Fibroblast of gingiva (primary cell): ENCODE results near the gene PLEKHG5.
A peak's percentile ranks its signal among the peaks of the same experiment; 100 is the strongest.

ENCODE experiments used
- DNase-seq: peaks from one replicate; pipeline ENCODE4 v3.0.0-alpha.2; 2011; ENCODE audit warnings: low read depth

Gene PLEKHG5

DNA sequence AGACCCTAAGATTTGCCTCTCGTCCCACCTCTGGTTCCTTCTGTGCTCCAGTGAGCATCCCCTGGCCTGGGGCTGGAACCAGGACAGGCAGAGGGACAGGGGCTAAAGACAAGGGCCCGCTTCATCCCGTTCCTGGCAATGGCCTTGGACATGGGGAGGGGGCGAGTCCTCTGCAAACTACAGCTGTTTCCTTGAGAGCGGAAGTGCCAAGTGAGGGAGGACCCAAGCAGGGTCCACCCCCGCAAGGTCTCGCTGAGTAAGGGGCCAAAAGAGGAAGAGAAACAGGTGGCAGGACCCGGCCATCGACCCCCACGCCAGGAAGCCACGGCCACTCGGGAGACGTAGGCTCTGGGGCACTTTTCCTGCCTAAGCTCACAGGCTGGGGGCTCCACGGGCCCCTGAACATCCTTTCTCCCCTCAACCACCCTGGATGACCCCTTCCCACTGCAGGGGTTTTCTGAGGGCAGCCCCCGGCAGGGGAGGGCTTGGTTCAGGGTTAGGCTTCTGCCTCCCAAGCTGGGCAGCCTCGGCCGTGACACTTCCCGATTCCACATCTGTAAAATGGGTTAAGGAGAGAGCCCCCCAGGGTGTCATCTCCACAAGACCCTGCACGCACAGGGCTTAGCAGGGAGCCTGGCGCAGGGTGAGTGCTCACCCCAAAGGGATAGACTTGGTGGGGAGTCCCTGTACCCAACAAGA lies 17.9 kb upstream of the PLEKHG5 start:
- DNase-seq, result no peak

DNA sequence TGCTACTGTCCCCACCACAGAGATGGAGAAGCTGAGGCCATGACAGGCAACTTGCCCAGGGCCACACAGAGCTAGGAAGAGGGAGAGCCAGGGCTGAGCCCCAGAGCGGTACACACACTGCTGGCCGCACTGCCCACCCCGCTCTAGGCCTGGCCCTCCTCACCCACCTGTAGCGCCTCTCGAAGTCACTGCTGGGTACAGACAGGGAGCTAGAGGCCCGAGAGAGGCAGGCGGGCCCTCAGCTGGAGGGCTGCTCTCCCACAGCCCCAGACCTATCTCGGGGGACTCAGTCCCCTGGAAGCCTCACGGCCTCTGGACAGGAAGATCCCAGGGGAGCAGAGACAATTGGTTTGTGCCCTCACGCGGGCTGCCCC lies 17.3 kb upstream of the PLEKHG5 start:
- no peak for DNase-seq

DNA sequence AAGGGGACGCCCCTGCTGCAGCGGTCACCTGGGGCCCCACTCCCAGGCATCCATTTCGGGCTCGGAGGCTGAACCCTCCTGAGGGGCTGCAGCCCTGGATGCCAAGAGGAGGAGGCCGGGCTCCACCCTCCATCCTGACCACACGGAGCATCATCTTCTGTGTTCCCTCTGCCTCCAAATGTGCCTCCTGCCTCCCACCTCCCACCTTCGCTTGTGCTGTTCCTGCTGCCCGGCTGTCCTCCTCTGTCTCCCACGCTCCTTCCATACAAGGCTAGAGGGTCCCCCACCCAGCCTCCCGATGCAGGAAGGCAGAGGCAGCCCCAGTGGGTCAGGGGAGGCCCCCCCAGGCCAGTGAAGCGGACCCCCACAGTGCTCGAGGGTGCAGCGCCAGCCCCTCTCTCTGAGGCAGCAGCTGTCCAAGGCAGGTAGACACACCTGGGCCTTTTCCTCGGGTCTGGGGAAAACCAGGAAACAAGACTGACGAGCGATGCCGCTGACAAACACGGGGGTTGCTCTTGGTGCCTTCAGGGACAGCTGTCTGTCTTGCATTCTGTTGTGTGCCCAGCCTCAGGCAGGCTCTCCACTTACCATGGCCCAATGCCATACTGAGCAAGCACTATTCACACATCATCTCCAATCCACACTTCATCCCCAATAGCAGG lies 16.8 kb upstream of the PLEKHG5 start:
- no peak for DNase-seq

DNA sequence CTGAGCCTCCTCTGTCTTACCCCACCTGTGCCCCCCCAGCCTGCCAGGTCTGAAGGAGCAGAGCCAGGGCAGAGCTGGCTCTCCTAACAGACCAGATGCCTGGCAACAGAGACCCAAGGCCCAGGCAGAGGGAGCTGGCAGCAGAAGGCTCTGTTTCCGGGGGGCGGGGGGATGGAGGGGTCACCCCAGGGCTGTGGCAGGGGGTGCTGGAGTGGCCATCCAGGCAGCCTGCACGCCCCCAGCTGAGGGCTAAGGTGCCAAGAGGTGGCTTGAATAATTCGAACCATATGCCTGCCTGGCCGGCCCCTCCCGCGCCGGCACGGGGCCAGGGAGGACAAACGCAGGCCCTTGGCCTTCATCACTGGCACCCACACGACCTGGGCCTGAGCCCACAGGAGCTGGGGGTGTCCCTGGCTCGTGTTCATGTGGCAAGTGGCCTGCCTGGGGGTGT lies 16.0 kb upstream of the PLEKHG5 start:
- DNase-seq, result peak; percentile 27

DNA sequence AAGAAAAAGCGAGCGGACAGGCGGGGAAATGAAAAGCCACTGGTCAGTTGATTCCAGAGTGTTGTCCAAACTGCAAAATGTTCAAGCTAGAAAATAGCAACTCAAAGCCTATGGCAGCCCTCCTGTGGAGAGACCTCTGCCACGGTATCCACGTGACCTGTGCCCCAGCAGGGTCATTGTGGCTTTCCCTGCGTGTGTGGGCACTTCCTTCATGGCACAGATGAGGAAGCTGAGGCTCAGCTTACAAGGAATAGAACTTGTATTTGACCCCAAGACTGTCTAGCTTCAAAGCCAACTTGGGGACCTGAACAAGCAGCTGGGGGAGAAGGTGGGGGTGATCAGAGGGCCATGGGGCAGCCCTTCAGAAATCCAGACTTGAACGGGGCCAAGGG lies 15.6 kb upstream of the PLEKHG5 start:
- DNase-seq, result no peak

DNA sequence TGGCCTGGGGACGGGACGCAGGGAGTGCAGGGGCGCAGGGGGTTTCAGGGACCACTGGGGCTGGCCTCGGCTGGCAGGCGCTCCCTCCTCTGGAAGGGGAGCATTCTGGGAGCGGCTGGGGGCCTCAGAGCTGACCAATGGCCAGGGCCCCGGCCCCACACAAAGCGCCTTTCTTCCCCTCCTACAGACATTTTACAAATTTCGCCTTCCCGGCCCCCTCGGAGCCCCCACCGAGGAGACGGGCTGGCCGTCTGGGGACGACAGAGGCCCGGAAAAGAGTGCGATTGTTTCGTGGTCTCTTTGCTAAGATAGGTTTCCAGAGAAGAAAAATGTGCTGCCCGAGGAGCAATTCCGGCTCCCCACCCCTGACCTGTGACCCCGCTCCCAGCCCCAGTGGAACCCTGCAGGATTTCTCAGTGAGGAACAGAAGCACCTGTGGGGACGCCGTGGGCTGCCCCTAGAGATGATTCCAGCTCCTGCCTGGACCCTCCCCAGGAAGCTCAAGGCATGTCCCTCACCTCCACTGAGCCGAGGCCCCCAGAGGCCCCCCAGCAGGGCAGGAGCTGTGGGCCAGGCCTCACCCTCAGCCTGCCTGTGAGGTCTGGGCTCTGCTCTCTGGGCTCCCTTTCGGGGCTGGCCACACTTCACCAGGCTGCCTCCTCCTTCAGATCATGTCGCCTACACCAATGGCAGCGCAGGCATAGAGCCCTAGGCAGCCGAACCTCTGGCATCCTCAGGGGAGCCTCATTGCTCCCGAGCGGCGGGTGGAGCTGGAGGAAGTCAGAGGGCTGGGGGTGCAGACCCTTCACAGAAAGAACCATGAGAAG lies 15.0 kb upstream of the PLEKHG5 start:
- DNase-seq, result no peak

DNA sequence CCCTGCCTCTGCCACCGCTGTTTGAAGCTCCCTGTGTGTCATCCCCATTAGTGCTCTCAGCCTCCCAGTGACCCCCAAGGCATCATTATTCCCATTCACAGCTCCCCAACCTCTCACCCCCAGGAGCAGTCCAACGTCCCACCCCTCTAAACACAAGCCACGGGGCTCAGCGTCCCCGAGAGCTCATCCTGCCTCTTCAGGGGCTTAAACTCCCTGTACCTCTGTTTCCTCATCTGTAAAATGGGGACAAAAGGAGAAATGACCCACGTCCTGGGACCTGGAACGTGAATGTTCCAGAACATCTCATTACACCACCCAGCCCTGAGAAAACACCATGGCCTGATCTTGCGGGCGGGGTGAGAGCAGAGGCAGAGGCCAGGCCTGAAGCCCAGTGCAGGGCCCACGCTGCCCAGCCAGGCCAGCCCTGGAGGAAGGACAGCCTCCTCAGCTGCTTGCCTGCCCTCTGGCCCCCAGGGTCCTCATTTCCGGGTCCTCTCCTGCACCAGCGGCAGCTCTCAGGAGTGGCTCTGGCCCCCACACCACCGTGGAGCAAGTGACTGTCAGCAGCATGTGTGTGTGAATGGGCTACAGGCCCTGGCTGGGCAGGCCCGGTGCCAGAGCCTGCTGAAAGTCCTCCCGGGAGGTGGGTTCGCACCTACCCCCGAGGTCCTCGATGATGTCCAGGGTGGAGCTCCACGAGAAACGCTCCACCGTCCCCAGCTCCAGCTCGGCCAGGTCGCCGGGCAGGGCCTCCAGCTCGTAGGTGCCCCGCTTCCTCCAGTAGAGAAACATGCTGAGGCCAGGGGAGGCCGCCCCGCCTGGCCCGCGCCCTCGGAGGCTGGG lies 14.1 kb upstream of the PLEKHG5 start:
- DNase-seq, result no peak

DNA sequence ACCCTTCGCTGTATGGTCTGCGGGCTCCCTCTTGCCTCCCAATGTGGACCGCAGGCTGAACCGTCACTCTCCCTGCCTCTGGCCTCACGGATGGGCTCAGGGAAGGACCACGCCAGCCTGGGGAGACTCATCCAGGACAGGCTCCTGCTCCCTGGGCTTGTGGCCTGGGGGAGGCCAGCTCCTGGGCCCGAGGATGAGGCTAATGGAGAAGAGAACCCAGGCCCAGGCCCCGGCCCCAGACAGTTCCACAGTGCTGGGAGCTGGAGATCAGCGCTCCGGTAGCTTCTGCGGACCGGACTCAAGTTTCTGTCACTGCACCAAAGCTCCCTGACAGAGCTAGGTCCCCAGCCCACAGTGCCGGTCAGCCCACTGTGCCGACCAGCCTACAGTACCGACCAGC lies 13.4 kb upstream of the PLEKHG5 start:
- no peak for DNase-seq

DNA sequence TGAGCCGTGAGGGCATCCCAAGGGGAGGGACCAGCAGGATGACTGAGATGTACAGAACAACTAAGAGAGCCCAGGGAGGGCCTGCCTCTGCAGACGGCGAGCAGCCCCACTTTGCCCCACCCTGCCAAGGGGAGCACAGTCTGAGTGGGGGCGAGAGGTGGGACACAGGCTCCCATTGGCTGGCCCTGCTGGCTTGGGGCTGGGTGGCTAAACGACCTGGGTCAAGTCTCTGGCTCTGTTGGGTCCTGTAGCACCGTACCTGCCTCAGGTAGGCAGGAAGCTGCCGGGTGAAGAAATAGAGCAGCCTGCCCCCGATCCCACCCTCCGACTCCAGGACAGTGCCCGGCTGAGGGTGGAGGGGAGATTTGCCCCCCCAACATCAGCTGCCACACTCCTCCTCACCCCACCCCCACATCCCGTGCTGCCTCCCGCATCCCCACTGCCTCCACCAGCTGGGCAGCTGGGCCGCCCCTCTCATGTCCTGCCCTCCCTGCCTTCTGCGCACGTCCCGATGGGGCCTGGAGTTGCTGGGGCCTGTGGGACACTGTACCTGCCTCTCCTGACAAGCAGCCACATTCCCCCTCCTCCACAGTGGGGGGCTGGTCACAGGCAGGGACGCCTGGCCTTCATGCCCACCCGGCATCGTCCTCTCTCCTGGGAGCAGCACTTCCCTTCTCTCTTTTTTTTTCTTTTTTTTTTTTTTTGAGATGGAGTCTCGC lies 12.6 kb upstream of the PLEKHG5 start:
- no peak for DNase-seq

DNA sequence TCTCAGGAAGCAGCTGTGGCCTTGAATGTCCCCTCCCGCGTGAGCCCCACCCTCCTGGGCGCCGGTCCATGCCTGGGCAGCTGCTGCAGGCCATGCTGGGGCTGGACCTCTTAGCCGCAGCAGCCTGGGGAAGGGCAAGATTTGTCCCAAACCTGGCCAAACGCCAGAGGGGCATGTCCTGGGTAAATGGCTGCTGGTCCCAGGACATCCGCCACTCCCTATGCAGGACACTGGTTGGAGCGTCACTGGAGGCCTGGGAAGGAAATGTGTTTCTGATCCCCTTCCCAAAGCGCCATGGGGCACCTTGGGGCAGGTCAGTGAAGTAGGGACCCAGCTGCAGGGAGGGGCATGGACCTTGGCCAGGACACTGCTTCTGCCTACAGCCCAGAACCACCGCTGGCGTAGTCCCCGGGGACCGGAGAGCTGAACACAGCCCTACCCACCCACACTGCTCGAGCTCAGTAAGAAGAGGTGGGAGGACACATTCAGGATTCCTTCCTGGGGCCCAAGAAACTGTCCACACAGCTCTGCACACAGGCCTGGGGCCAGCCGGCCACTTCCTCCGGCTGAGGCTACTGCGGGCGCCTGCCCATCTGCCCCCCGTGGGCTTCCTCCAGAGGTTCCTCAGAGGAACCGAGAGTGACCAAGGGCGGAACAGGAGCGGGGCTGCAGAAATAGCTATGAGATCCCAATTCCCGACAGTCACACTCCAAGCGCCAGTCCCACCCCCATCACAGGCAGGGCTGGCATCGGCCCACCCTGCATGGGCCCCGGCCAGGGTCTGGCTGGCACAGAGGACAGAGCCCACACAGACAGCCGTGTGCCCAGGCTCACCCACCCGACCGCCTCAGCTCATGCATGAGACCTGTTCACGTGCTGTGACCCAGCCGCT lies 10.8 kb upstream of the PLEKHG5 start:
- peak; percentile 55 for DNase-seq

DNA sequence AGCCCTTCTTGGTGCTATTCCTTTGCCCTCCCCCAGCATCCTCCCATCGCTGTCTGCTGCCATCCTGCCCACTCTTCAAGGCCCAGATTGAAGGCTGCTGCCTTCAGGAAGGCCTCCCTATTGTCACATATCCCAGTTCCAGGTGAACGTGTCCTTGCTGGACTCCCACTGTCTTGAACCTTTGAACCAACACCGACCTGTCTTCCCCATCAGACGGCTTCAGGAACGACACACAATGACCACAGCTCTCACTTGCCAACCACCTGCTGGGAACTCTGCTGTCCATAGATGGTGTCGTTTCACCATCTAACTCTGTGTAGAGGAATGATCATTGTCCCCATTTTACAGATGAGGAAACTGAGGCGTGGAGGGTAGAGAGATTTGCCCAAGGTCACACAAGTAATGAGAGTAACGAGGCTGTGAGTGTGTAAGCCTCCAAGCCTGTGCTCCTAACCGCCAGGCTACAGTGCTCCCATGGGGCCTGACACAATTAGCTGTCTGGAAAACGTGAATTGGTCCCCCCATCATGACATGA lies 9.9 kb upstream of the PLEKHG5 start:
- no peak for DNase-seq

DNA sequence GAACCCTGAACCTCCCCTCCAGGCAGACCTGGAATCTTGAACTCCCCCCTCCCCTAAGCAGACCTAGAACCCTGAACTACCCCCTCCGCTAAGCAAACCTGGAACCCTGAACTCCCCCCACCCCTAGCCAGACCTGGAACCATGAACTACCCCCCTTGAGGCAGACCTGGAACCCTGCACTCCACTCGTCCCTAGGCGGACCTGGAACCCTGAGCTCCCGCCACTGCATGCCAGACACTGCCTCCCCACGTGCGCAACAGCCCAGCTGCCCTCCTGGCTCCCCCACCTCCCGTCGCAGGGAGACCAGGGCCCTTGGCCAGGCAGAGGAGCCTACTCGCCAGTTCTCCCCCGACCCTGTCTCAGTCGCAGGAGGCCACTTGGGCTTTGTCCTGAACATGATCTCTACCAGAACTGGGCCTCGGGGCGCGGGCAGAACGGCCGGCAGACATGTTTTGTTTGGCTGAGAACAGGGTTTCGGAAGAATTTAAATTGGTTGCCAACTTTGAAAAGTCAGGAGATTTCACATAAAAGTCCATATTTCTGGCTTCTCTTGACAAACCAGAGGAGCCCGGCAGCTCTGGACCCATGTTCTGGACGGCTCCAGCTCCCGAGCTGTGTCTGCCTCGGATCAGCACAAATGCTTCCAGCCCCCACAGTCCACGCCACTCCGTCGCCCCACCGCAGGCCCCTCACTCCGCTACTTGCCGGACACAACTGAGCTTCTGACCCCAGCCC lies 9.2 kb upstream of the PLEKHG5 start:
- DNase-seq, result peak; percentile 71

DNA sequence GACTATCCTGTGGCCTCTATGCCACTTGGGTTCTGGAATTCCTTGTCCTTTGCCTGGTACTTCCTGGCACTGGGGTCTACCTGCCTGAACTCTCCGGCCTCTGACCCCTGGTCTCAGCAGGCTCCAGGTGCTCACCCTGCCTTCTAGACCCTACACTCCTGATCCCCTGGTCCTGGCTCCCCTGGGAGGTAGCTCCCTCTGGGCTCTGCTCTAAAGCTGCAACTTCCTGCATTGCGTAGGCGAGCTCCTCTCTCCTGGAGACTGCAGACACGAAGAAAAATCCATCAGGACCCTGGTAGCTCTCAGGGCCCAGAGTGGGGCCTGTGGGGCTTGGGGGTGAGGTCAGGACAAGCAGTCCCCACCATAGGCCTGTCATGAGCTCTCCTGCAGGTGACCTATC lies 7.8 kb upstream of the PLEKHG5 start:
- no peak for DNase-seq

DNA sequence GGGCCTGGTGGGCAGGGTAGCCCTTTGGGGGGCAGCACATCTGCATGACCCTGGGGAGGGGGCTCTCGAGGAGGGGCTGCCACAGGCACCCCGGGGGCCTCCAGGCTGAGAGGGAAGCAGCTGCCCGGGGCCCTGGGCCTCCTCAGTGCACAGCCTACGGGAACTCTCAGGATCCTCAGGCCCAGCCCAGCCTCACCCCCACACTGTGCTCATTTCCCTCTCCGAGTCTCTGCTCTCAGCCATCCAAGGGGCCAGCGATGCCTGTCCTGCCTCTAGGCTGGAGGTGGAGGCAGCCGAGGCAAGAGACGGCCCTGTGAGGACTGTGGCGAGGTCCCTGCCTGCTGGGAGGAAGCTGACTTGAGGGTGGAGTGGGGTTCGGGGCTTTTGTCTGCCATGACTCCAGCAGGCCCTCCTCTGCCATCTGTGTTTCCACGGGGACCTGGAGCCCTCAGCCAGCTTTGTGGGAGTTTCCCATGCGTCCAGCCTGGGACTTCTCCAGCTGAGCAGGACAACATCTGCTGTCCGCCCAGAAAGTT lies 7.2 kb upstream of the PLEKHG5 start:
- DNase-seq, result no peak

DNA sequence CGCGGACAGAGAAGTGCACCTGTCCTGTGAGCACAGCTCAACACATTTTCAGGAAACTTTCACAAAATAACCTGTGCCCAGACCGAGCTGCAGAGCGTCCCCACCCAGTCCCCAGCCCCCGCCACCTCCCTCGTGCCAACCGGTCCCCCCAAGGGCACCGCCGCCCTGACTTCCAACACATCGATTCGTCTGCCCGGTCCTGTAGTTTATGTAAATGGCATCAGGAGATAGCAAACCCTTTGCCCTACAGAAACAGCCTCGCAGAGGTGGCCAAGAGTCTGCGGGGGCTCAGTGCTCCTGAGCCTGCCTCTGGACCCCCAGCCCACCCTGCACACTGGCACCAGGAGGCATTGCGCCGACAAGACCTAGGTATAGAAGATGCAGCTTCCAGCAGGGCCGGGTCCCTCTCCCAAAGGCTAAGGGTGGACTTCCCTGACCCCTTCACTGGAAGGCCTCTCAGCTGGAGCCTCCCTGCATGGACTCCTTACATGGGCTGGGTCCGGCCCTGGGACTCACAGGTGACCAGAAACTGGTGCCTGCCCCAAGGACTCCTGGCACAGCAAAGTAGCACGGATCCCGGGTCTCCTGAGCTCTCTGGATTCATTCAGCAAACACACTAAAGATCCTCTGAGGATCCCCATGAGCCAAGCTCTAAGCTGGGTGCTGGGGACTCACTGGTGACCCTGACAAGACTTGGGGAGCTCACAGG lies 6.6 kb upstream of the PLEKHG5 start:
- no peak for DNase-seq

DNA sequence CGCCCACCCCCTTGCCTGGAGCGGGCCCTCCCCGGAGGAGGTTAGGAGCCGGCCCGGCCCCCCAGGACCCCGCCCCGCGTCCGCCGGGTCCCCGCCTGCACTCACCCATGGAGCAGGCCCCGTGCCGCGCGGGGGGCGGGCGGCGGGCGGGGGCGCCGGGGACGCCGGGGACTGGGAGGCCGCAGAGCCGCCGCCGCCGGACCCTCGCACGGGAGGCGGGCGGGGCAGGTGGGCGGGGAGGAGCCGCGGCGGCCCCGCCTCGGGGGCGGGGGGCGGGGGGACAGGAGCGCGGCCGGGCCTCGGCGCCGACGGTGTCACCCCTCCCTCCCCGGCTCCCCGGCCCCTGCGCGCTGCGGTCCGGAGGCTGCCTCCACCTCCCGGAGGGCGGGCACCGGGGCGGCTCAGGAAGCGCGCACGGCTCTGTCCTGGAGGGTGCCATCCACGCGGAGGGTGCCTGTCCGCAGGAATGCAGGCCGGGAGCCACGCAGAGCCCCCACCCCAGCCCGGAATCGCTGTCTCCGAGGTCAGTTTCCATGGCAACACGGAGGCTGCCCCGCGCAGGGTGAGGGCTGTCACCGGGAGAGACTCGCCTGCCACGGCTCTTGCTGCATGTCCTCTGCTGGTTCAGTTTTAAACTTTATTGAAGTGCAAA lies 5.9 kb upstream of the PLEKHG5 start:
- peak; percentile 79 for DNase-seq

DNA sequence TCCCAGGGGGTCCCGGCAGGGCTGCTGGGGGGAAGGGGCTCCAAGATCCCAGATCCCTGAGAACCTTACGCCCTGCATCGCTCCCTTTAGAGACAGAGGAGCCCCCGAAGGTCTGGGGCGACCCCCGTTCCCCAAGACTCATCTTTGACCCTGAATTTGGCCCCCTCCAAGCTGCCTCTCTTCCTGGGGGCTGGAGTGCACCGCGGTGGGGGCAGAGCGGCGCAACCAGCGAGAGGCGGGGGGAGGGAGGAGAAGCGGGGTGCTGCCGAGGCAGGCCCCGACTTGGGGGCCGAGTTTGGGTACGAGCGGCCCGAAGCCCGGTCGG lies 5.4 kb upstream of the PLEKHG5 start:
- DNase-seq, result no peak

DNA sequence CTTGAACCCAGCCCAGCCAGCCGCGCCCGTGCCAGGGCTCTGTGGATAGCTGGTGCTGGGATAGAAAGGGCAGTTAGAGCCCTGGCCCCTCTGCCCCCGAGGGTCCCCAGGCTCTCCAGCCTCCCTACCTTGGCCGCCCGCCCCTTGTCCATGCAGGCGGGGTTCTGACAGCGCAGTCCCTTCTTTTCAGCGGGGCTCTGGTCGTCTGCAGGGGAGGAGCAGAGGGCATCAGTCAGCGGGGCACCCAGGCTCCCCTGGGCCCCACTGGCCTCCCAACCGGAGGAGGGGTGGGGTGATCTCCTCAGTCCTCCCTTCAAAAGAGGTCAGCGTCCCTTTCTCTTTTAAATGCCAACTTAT lies 4.9 kb upstream of the PLEKHG5 start:
- DNase-seq, result no peak
